ENCODE measurements around the gene ITIH6.

ITIH6 gene

GRCh38 chrX:54711735-54712134 is 86.3 kb downstream of the ITIH6 start:
- no peak for DNase-seq

- no peak for DNase-seq
Measured at GRCh38 chrX:54710920-54711319, 87.1 kb downstream of the ITIH6 start.

- no peak for DNase-seq
Measured at GRCh38 chrX:54708404-54708803, 89.7 kb downstream of the ITIH6 start.

Measured in stimulated activated CD4-positive, alpha-beta T cell treated with anti-CD3 and anti-CD28 coated beads, Interleukin-2, amount 100 ng/mL, for 48 hours (primary cell).